ENCODE measurements around the gene TNPO3.

TNPO3 gene

GRCh38 chr7:129055861-129056464 lies 1.1 kb upstream of the TNPO3 start:
- no peaks in the 10 kb centered on the region for H3K36me3 ChIP-seq (ENCODE audit: low read length)
- H3K27ac ChIP-seq (ENCODE audit: low read depth, low read length) = no peak overlapping the region
- peak overlapping the region; percentile 93 for H3K4me3 ChIP-seq (ENCODE audit: insufficient read depth, low read length, poor library complexity, severe bottlenecking)
- peaks cover 4% of the 10 kb centered on the region; the same call in 1 of the 2 replicates for H3F3A ChIP-seq (ENCODE audit: insufficient read depth)
- H3K9ac ChIP-seq (ENCODE audit: low read length) = peak overlapping the region; percentile 90
- no peak for TF ChIP-seq CTCF (IDR thresholded peaks at IDR 0.05; ENCODE audit: insufficient read depth, low read length, poor library complexity, severe bottlenecking)
- no peak for TF ChIP-seq EZH2phosphoT487 (conservative IDR thresholded peaks at IDR 0.05; ENCODE audit: low read length)
- H3K9me3 ChIP-seq (ENCODE audit: insufficient read depth, low read length) = no peaks in the 10 kb centered on the region
- no peak overlapping the region for H2AFZ ChIP-seq (ENCODE audit: low read depth, low read length, severe bottlenecking)
- H3K79me2 ChIP-seq (ENCODE audit: insufficient read depth, low read length) = peaks cover 36% of the 10 kb centered on the region
- peak overlapping the region; percentile 77 for H3K4me2 ChIP-seq (ENCODE audit: low read depth, low read length, poor library complexity, severe bottlenecking)
- no peaks in the 10 kb centered on the region for H3K9me2 ChIP-seq (replicated peaks; ENCODE audit: insufficient read depth, low read length)
- 0 out of 2 replicates have a peak, but pooled peaks cover 3% of the 10 kb centered on the region for H4K20me1 ChIP-seq (ENCODE audit: low read depth, low read length)
- no peaks in the 10 kb centered on the region for H3K27me3 ChIP-seq (ENCODE audit: low read length)

- no peaks in the 10 kb centered on the region for H3K27me3 ChIP-seq (ENCODE audit: low read length)
- H3K36me3 ChIP-seq (ENCODE audit: low read length) = no peaks in the 10 kb centered on the region
- peak overlapping the region; percentile 72 for H2AFZ ChIP-seq (ENCODE audit: low read depth, low read length, severe bottlenecking)
- 0 out of 2 replicates have a peak, but pooled peaks cover 3% of the 10 kb centered on the region for H4K20me1 ChIP-seq (ENCODE audit: low read depth, low read length)
- no peaks in the 10 kb centered on the region for H3K9me2 ChIP-seq (replicated peaks; ENCODE audit: insufficient read depth, low read length)
- H3F3A ChIP-seq (ENCODE audit: insufficient read depth) = peaks cover 4% of the 10 kb centered on the region; the same call in 1 of the 2 replicates
- H3K79me2 ChIP-seq (ENCODE audit: insufficient read depth, low read length) = peaks cover 42% of the 10 kb centered on the region
- H3K4me3 ChIP-seq (ENCODE audit: insufficient read depth, low read length, poor library complexity, severe bottlenecking) = peak overlapping the region; percentile 93
- peak overlapping the region; percentile 77 for H3K4me2 ChIP-seq (ENCODE audit: low read depth, low read length, poor library complexity, severe bottlenecking)
- H3K27ac ChIP-seq (ENCODE audit: low read depth, low read length) = peak overlapping the region; percentile 91
- peak overlapping the region; percentile 90 for H3K9ac ChIP-seq (ENCODE audit: low read length)
- TF ChIP-seq EZH2phosphoT487 (conservative IDR thresholded peaks at IDR 0.05; ENCODE audit: low read length) (no peak), CTCF (IDR thresholded peaks at IDR 0.05; ENCODE audit: insufficient read depth, low read length, poor library complexity, severe bottlenecking) (no peak)
- H3K9me3 ChIP-seq (ENCODE audit: insufficient read depth, low read length) = no peaks in the 10 kb centered on the region
These were observed 444 bp upstream of the TNPO3 start for GRCh38 chr7:129055294-129055816.

- no peak for TF ChIP-seq CTCF (IDR thresholded peaks at IDR 0.05; ENCODE audit: insufficient read depth, low read length, poor library complexity, severe bottlenecking)
- TF ChIP-seq EZH2phosphoT487 (conservative IDR thresholded peaks at IDR 0.05; ENCODE audit: low read length) = no peak
These were observed 923 bp downstream of the TNPO3 start for GRCh38 chr7:129053938-129054437.

More at GRCh38 chr7:129053938-129054437, 923 bp downstream of the TNPO3 start:
- Histone ChIP-seq H3F3A (ENCODE audit: insufficient read depth) (peaks cover 4% of the 10 kb centered on the region; the same call in 1 of the 2 replicates), H3K9ac (ENCODE audit: low read length) (peak overlapping the region; percentile 90), H3K27ac (ENCODE audit: low read depth, low read length) (peak overlapping the region; percentile 91), H3K27me3 (ENCODE audit: low read length) (no peaks in the 10 kb centered on the region), H3K4me2 (ENCODE audit: low read depth, low read length, poor library complexity, severe bottlenecking) (peak overlapping the region; percentile 77), H3K9me2 (replicated peaks; ENCODE audit: insufficient read depth, low read length) (no peaks in the 10 kb centered on the region), H3K9me3 (ENCODE audit: insufficient read depth, low read length) (no peaks in the 10 kb centered on the region), H2AFZ (ENCODE audit: low read depth, low read length, severe bottlenecking) (peak overlapping the region; percentile 72), H4K20me1 (ENCODE audit: low read depth, low read length) (0 out of 2 replicates have a peak, but pooled peaks cover 3% of the 10 kb centered on the region), H3K4me3 (ENCODE audit: insufficient read depth, low read length, poor library complexity, severe bottlenecking) (peak overlapping the region; percentile 93), H3K79me2 (ENCODE audit: insufficient read depth, low read length) (peaks cover 56% of the 10 kb centered on the region), H3K36me3 (ENCODE audit: low read length) (no peaks in the 10 kb centered on the region)
